ENCODE measurements around the gene NIT1.

NIT1 gene

GRCh38 chr1:161096530-161096929, 21.4 kb upstream of the NIT1 start:
- H3K79me2 ChIP-seq (ENCODE audit: insufficient read depth, low read length) = no peaks in the 10 kb centered on the region
- H3K27ac ChIP-seq (ENCODE audit: low read depth, low read length) = no peak overlapping the region

GRCh38 chr1:161098210-161099068, 19.5 kb upstream of the NIT1 start, which contains the start of gene KLHDC9:
KLHDC9 (plus strand) TSS chr1:161098361; CDS start chr1:161098536, 175 bp downstream.
- H3K27me3 ChIP-seq (ENCODE audit: low read length) = no peaks in the 10 kb centered on the region
- H3K9me2 ChIP-seq (replicated peaks; ENCODE audit: insufficient read depth, low read length) = no peaks in the 10 kb centered on the region
- no peaks in the 10 kb centered on the region for H3K9me3 ChIP-seq (ENCODE audit: insufficient read depth, low read length)
- H3K79me2 ChIP-seq (ENCODE audit: insufficient read depth, low read length) = no peaks in the 10 kb centered on the region; the same call in 1 of the 2 replicates
- H3K27ac ChIP-seq (ENCODE audit: low read depth, low read length) = no peak within 1 kb of the TSS
- H2AFZ ChIP-seq (ENCODE audit: low read depth, low read length, severe bottlenecking) = no peak within 1 kb of the TSS
- no peak within 1 kb of the TSS for H3K9ac ChIP-seq (ENCODE audit: low read length)
- H3F3A ChIP-seq (ENCODE audit: insufficient read depth) = no peaks in the 10 kb centered on the region
- no peak within 1 kb of the TSS for H3K4me3 ChIP-seq (ENCODE audit: insufficient read depth, low read length, poor library complexity, severe bottlenecking)
- no peaks in the 10 kb centered on the region for H4K20me1 ChIP-seq (ENCODE audit: low read depth, low read length)
- TF ChIP-seq CTCF (IDR thresholded peaks at IDR 0.05; ENCODE audit: insufficient read depth, low read length, poor library complexity, severe bottlenecking) = no peak
- TF ChIP-seq EZH2phosphoT487 (conservative IDR thresholded peaks at IDR 0.05; ENCODE audit: low read length) = no peak
- peak within 1 kb of the TSS; percentile 36 for H3K4me2 ChIP-seq (ENCODE audit: low read depth, low read length, poor library complexity, severe bottlenecking)
- 0 out of 2 replicates have a peak, but pooled peaks cover 3% of the 10 kb centered on the region for H3K36me3 ChIP-seq (ENCODE audit: low read length)

More at GRCh38 chr1:161096530-161096929, 21.4 kb upstream of the NIT1 start:
- no peak overlapping the region for H3K9ac ChIP-seq (ENCODE audit: low read length)
- H3F3A ChIP-seq (ENCODE audit: insufficient read depth) = no peaks in the 10 kb centered on the region
- H2AFZ ChIP-seq (ENCODE audit: low read depth, low read length, severe bottlenecking) = no peak overlapping the region
- H3K4me3 ChIP-seq (ENCODE audit: insufficient read depth, low read length, poor library complexity, severe bottlenecking) = no peak overlapping the region
- H3K9me2 ChIP-seq (replicated peaks; ENCODE audit: insufficient read depth, low read length) = no peaks in the 10 kb centered on the region
- no peaks in the 10 kb centered on the region for H4K20me1 ChIP-seq (ENCODE audit: low read depth, low read length)
- H3K4me2 ChIP-seq (ENCODE audit: low read depth, low read length, poor library complexity, severe bottlenecking) = no peak overlapping the region
- H3K9me3 ChIP-seq (ENCODE audit: insufficient read depth, low read length) = no peaks in the 10 kb centered on the region
- TF ChIP-seq EZH2phosphoT487 (conservative IDR thresholded peaks at IDR 0.05; ENCODE audit: low read length) (no peak), CTCF (IDR thresholded peaks at IDR 0.05; ENCODE audit: insufficient read depth, low read length, poor library complexity, severe bottlenecking) (no peak)
- H3K36me3 ChIP-seq (ENCODE audit: low read length) = 0 out of 2 replicates have a peak, but pooled peaks cover 3% of the 10 kb centered on the region
- no peaks in the 10 kb centered on the region for H3K27me3 ChIP-seq (ENCODE audit: low read length)

GRCh38 chr1:161099090-161099802, 18.7 kb upstream of the NIT1 start:
- H3K4me2 ChIP-seq (ENCODE audit: low read depth, low read length, poor library complexity, severe bottlenecking) = no peak overlapping the region
- no peak for TF ChIP-seq EZH2phosphoT487 (conservative IDR thresholded peaks at IDR 0.05; ENCODE audit: low read length)
- no peak for TF ChIP-seq CTCF (IDR thresholded peaks at IDR 0.05; ENCODE audit: insufficient read depth, low read length, poor library complexity, severe bottlenecking)
- no peak overlapping the region for H3K9ac ChIP-seq (ENCODE audit: low read length)
- no peaks in the 10 kb centered on the region for H3K9me3 ChIP-seq (ENCODE audit: insufficient read depth, low read length)
- H3K27ac ChIP-seq (ENCODE audit: low read depth, low read length) = no peak overlapping the region
- no peaks in the 10 kb centered on the region for H3K27me3 ChIP-seq (ENCODE audit: low read length)
- 0 out of 2 replicates have a peak, but pooled peaks cover 3% of the 10 kb centered on the region for H3K36me3 ChIP-seq (ENCODE audit: low read length)
- no peaks in the 10 kb centered on the region for H3F3A ChIP-seq (ENCODE audit: insufficient read depth)
- no peak overlapping the region for H2AFZ ChIP-seq (ENCODE audit: low read depth, low read length, severe bottlenecking)
- H3K4me3 ChIP-seq (ENCODE audit: insufficient read depth, low read length, poor library complexity, severe bottlenecking) = no peak overlapping the region
- peaks cover 6% of the 10 kb centered on the region; the same call in 1 of the 2 replicates for H3K79me2 ChIP-seq (ENCODE audit: insufficient read depth, low read length)
- H4K20me1 ChIP-seq (ENCODE audit: low read depth, low read length) = no peaks in the 10 kb centered on the region
- no peaks in the 10 kb centered on the region for H3K9me2 ChIP-seq (replicated peaks; ENCODE audit: insufficient read depth, low read length)
